Measurements from ENCODE around the gene FAM168A. TPM values are rescaled to one million over a fixed set of nuclear protein-coding genes. Genes with fewer than 3 reads are reported as not detected.

Gene FAM168A
- total and polyA plus RNA-seq, 2 donors (not counting 1 experiment from before 2014, with no cell fraction given) = 16.3 to 23.8 TPM

DNA sequence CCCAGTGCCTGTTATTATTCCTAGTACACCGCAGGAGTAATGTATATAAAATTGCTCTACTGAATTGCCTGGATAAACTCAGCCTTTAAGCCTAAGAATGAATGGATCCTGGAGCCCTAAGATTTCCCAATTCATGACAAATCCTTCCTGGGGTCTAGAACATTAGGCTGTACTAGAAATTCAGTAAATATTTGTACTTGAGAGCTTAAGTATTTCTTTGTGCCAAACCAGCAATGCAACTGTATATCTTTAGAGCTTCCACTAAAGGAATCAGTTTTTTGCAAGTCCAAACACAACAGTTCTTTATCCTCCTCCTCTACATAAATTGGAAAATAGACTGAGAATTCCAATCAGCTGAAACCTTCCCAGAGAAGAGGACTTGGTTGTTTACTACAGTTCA, 65.6 kb downstream of the FAM168A start:
- TF ChIP-seq EZH2 (IDR thresholded peaks at IDR 0.05; ENCODE audit: low read length, missing control alignments) = no peak
- TF ChIP-seq, protein P1, sequence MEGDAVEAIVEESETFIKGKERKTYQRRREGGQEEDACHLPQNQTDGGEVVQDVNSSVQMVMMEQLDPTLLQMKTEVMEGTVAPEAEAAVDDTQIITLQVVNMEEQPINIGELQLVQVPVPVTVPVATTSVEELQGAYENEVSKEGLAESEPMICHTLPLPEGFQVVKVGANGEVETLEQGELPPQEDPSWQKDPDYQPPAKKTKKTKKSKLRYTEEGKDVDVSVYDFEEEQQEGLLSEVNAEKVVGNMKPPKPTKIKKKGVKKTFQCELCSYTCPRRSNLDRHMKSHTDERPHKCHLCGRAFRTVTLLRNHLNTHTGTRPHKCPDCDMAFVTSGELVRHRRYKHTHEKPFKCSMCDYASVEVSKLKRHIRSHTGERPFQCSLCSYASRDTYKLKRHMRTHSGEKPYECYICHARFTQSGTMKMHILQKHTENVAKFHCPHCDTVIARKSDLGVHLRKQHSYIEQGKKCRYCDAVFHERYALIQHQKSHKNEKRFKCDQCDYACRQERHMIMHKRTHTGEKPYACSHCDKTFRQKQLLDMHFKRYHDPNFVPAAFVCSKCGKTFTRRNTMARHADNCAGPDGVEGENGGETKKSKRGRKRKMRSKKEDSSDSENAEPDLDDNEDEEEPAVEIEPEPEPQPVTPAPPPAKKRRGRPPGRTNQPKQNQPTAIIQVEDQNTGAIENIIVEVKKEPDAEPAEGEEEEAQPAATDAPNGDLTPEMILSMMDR (conservative IDR thresholded peaks at IDR 0.05 in 1 of 2, IDR thresholded peaks at IDR 0.05 in 1 of 2; ENCODE audit: low read depth in 1 of 2, low read length in 2 of 2) = no peak
- H3K9ac ChIP-seq (ENCODE audit: insufficient read depth, low read length) = no peak overlapping the region
- no peaks in the 10 kb centered on the region for H3K79me2 ChIP-seq (ENCODE audit: control insufficient read depth, insufficient read depth, low read length)
- no peaks in the 10 kb centered on the region for H4K20me1 ChIP-seq (ENCODE audit: control insufficient read depth, extremely low read depth, insufficient read depth, low read length)
- no peaks in the 10 kb centered on the region for H3K4me1 ChIP-seq (ENCODE audit: control insufficient read depth, extremely low read depth, insufficient read depth, low read length)
- no peaks in the 10 kb centered on the region for H3K36me3 ChIP-seq (ENCODE audit: control insufficient read depth, insufficient read depth, low read length)
- H3K4me2 ChIP-seq (ENCODE audit: extremely low read depth, insufficient read depth, low read length) = no peak overlapping the region
- no peak overlapping the region for H3K27ac ChIP-seq (ENCODE audit: insufficient read depth, low read length)
- H2AFZ ChIP-seq (ENCODE audit: low read length) = no peak overlapping the region
- no peaks in the 10 kb centered on the region for H3K9me3 ChIP-seq (ENCODE audit: control insufficient read depth, insufficient read depth, low read depth, low read length)
- H3K4me3 ChIP-seq (replicated peaks in 1 of 4; ENCODE audit: control extremely low read depth in 1 of 4, insufficient read depth in 1 of 4, low read depth in 3 of 4, low read length in 4 of 4) = no peak overlapping the region
- H3K27me3 ChIP-seq (ENCODE audit: control insufficient read depth, insufficient read depth, low read length) = no peaks in the 10 kb centered on the region
- peak in 1 of 2 donors; percentile 73 for DNase-seq (ENCODE audit: low read depth in 2 of 2)

- no peak overlapping the region for H3K4me3 ChIP-seq (replicated peaks in 1 of 4; ENCODE audit: control extremely low read depth in 1 of 4, insufficient read depth in 1 of 4, low read depth in 3 of 4, low read length in 4 of 4)
- H3K27me3 ChIP-seq (ENCODE audit: control insufficient read depth, insufficient read depth, low read length) = no peaks in the 10 kb centered on the region
- DNase-seq (ENCODE audit: low read depth in 2 of 2) = no peak
- no peak overlapping the region for H3K4me2 ChIP-seq (ENCODE audit: extremely low read depth, insufficient read depth, low read length)
- no peaks in the 10 kb centered on the region for H3K79me2 ChIP-seq (ENCODE audit: control insufficient read depth, insufficient read depth, low read length)
- TF ChIP-seq, protein P1 (conservative IDR thresholded peaks at IDR 0.05 in 1 of 2, IDR thresholded peaks at IDR 0.05 in 1 of 2; ENCODE audit: low read depth in 1 of 2, low read length in 2 of 2) = no peak
- TF ChIP-seq EZH2 (IDR thresholded peaks at IDR 0.05; ENCODE audit: low read length, missing control alignments) = no peak
- no peak overlapping the region for H3K9ac ChIP-seq (ENCODE audit: insufficient read depth, low read length)
- H3K27ac ChIP-seq (ENCODE audit: insufficient read depth, low read length) = no peak overlapping the region
- H4K20me1 ChIP-seq (ENCODE audit: control insufficient read depth, extremely low read depth, insufficient read depth, low read length) = no peaks in the 10 kb centered on the region
- H2AFZ ChIP-seq (ENCODE audit: low read length) = no peak overlapping the region
- H3K4me1 ChIP-seq (ENCODE audit: control insufficient read depth, extremely low read depth, insufficient read depth, low read length) = no peaks in the 10 kb centered on the region
- no peaks in the 10 kb centered on the region for H3K9me3 ChIP-seq (ENCODE audit: control insufficient read depth, insufficient read depth, low read depth, low read length)
- no peaks in the 10 kb centered on the region for H3K36me3 ChIP-seq (ENCODE audit: control insufficient read depth, insufficient read depth, low read length)
Observed at GRCh38 chr11:73531386-73531785, 66.5 kb downstream of the FAM168A start.

DNA sequence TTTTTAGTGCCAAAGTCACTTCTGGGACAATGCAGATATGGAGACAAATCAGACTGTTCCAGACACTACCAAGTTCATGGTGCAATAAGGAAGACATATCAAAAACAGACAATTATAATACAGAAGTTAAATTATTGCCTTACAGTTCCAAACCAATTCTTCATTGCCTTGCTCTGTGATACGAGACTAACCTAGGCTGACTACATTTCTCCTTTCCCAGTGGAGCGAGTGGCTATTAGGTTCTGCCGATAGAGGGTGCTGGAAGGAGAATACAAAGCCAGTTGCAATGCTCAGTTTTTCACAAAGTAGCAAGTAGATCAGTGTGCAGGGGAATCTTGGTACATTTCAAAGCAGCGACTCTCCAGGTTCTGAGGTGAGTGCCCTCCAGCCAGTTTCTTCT, 67.8 kb downstream of the FAM168A start:
- Histone ChIP-seq H3K79me2 (ENCODE audit: control insufficient read depth, insufficient read depth, low read length) (no peaks in the 10 kb centered on the region), H3K27me3 (ENCODE audit: control insufficient read depth, insufficient read depth, low read length) (no peaks in the 10 kb centered on the region), H3K9ac (ENCODE audit: insufficient read depth, low read length) (no peak overlapping the region), H4K20me1 (ENCODE audit: control insufficient read depth, extremely low read depth, insufficient read depth, low read length) (no peaks in the 10 kb centered on the region), H3K27ac (ENCODE audit: insufficient read depth, low read length) (no peak overlapping the region), H3K4me2 (ENCODE audit: extremely low read depth, insufficient read depth, low read length) (no peak overlapping the region), H3K4me3 (replicated peaks in 1 of 4; ENCODE audit: control extremely low read depth in 1 of 4, insufficient read depth in 1 of 4, low read depth in 3 of 4, low read length in 4 of 4) (no peak overlapping the region), H3K9me3 (ENCODE audit: control insufficient read depth, insufficient read depth, low read depth, low read length) (no peaks in the 10 kb centered on the region), H3K36me3 (ENCODE audit: control insufficient read depth, insufficient read depth, low read length) (no peaks in the 10 kb centered on the region), H3K4me1 (ENCODE audit: control insufficient read depth, extremely low read depth, insufficient read depth, low read length) (no peaks in the 10 kb centered on the region), H2AFZ (ENCODE audit: low read length) (no peak overlapping the region)
- TF ChIP-seq, protein P1 (conservative IDR thresholded peaks at IDR 0.05 in 1 of 2, IDR thresholded peaks at IDR 0.05 in 1 of 2; ENCODE audit: low read depth in 1 of 2, low read length in 2 of 2) = peak in 1 of 2 donors; percentile 33
- no peak for TF ChIP-seq EZH2 (IDR thresholded peaks at IDR 0.05; ENCODE audit: low read length, missing control alignments)
- DNase-seq (ENCODE audit: low read depth in 2 of 2) = no peak
